Liver (tissue), 9 donors: ENCODE results near the gene SH3GL3. TPM values are rescaled to one million over a fixed set of nuclear protein-coding genes. Genes with fewer than 3 reads are reported as not detected.

Experiments used
- DNase-seq: peaks from one replicate; pipeline ENCODE4 v3.0.0-alpha.2; 2017; ENCODE audit warnings: low spot score
- H3K27ac ChIP-seq, 2 donors: one replicate each; pipeline ENCODE4 v1.7.0; 2013; ENCODE audit warnings: inconsistent platforms in 2 of 2, low read length in 2 of 2, control low read depth in 1 of 2, low read depth in 1 of 2, mild to moderate bottlenecking in 1 of 2
- H3K27me3 ChIP-seq, 4 donors: one replicate each; pipeline versions ENCODE4 v1.6.1 to v1.7.0; 2013; ENCODE audit warnings: low read length in 3 of 4, inconsistent platforms in 1 of 4, mild to moderate bottlenecking in 1 of 4, moderate library complexity in 1 of 4; ENCODE audit not compliant: control insufficient read depth in 4 of 4, insufficient read depth in 4 of 4
- H3K36me3 ChIP-seq, 4 donors: one replicate each; pipeline versions ENCODE4 v1.6.1 to v1.7.0; 2013; ENCODE audit warnings: low read length in 3 of 4, mild to moderate bottlenecking in 3 of 4, low read depth in 1 of 4, moderate library complexity in 1 of 4; ENCODE audit not compliant: control insufficient read depth in 4 of 4, insufficient read depth in 3 of 4
- H3K4me1 ChIP-seq, 4 donors: one replicate each; pipeline versions ENCODE4 v1.6.1 to v1.7.0; 2013; ENCODE audit warnings: low read length in 3 of 4, mild to moderate bottlenecking in 3 of 4, moderate library complexity in 1 of 4; ENCODE audit not compliant: control insufficient read depth in 4 of 4, insufficient read depth in 4 of 4
- H3K4me3 ChIP-seq, 3 donors: one replicate each; pipeline versions ENCODE4 v1.6.1 to v1.7.0; 2013; ENCODE audit warnings: low read length in 3 of 3, control low read depth in 1 of 3, low read depth in 1 of 3, mild to moderate bottlenecking in 1 of 3
- H3K9ac ChIP-seq, 2 donors: one replicate each; pipeline ENCODE4 v1.7.0; 2013; ENCODE audit warnings: low read length in 2 of 2, mild to moderate bottlenecking in 2 of 2, moderate library complexity in 2 of 2, control low read depth in 1 of 2, low read depth in 1 of 2
- H3K9me3 ChIP-seq, 4 donors: one replicate each; pipeline versions ENCODE4 v1.6.1 to v1.7.0; 2013; ENCODE audit warnings: low read length in 3 of 4; ENCODE audit not compliant: control insufficient read depth in 4 of 4
- ATF3 ChIP-seq: IDR thresholded peaks from 2 replicates; pipeline ENCODE4 v1.6.1; 2016; ENCODE audit warnings: antibody characterized with exemption
- CTCF ChIP-seq: fragments of 150-350 bp; IDR thresholded peaks from 2 replicates; pipeline ENCODE4 v1.5.1; 2017; ENCODE audit warnings: improper control_type of control experiment, low read depth, low read length; ENCODE audit not compliant: missing input control
- EGR1 ChIP-seq, 2 donors: IDR thresholded peaks; 2 replicates each; pipeline ENCODE4 v1.6.1; 2016 to 2018; ENCODE audit warnings: antibody characterized with exemption in 2 of 2, low read depth in 2 of 2
- FOXA1 ChIP-seq: IDR thresholded peaks from 2 replicates; pipeline ENCODE4 v1.6.1; 2016; ENCODE audit warnings: antibody characterized with exemption
- FOXA2 ChIP-seq: IDR thresholded peaks from 2 replicates; pipeline ENCODE4 v1.6.1; 2016; ENCODE audit warnings: antibody characterized with exemption
- GABPA ChIP-seq, 2 donors: IDR thresholded peaks in 1 of 2; conservative IDR thresholded peaks in 1 of 2; 2 replicates each; pipeline ENCODE4 v1.6.1; 2016; ENCODE audit warnings: antibody characterized with exemption in 2 of 2, mild to moderate bottlenecking in 1 of 2, moderate library complexity in 1 of 2
- HNF4A ChIP-seq, 2 donors: conservative IDR thresholded peaks; 2 replicates each; pipeline ENCODE4 v1.6.1; 2016; ENCODE audit warnings: antibody characterized with exemption in 2 of 2, mild to moderate bottlenecking in 2 of 2
- HNF4G ChIP-seq: IDR thresholded peaks from 2 replicates; pipeline ENCODE4 v1.6.1; 2016; ENCODE audit warnings: antibody characterized with exemption
- JUND ChIP-seq, 2 donors: IDR thresholded peaks; 2 replicates each; pipeline ENCODE4 v1.6.1; 2016; ENCODE audit warnings: antibody characterized with exemption in 2 of 2
- NR2F2 ChIP-seq: IDR thresholded peaks from 2 replicates; pipeline ENCODE4 v1.6.1; 2016; ENCODE audit warnings: antibody characterized with exemption
- RAD21 ChIP-seq, 2 donors: IDR thresholded peaks; 2 replicates each; pipeline ENCODE4 v1.6.1; 2016; ENCODE audit warnings: antibody characterized with exemption in 2 of 2, mild to moderate bottlenecking in 2 of 2
- REST ChIP-seq: IDR thresholded peaks from 2 replicates; pipeline ENCODE4 v1.6.1; 2016; ENCODE audit warnings: antibody characterized with exemption, mild to moderate bottlenecking
- RXRA ChIP-seq, 2 donors: IDR thresholded peaks; 2 replicates each; pipeline ENCODE4 v1.6.1; 2017 to 2018; ENCODE audit warnings: antibody characterized with exemption in 2 of 2, mild to moderate bottlenecking in 1 of 2
- SP1 ChIP-seq: IDR thresholded peaks from 2 replicates; pipeline ENCODE4 v1.6.1; 2018; ENCODE audit warnings: antibody characterized with exemption, mild to moderate bottlenecking
- TAF1 ChIP-seq: conservative IDR thresholded peaks from 2 replicates; pipeline ENCODE4 v1.6.1; 2016; ENCODE audit warnings: antibody characterized with exemption, mild to moderate bottlenecking
- YY1 ChIP-seq: IDR thresholded peaks from 2 replicates; pipeline ENCODE4 v1.6.1; 2016; ENCODE audit warnings: antibody characterized with exemption, mild to moderate bottlenecking
- WGBS: extraction: QIAGEN DNeasy Blood & Tissue Kit; methylation state at CpG from one replicate; pipeline ENCODE4 v1.1.7; 2013; 5-methylcytosine and 5-hydroxymethylcytosine counted together
- polyA plus RNA-seq, 2 donors: library from polyadenylated mRNA; stranded (reverse) in 1 of 2; unstranded in 1 of 2; fragments of 200-250 nt in 1 of 2; fragments of >200 nt in 1 of 2; fragmentation: Nextera tagmentation in 1 of 2; extraction: Ambion mirVana in 1 of 2; gene quantifications; one replicate each; pipeline versions ENCODE4 v1.2.1 to v1.2.3, GENCODE V29; 2013 to 2015
- total RNA-seq, 2 donors: library from RNA; depleted of rRNA; stranded (reverse); fragments of >200 nt; gene quantifications; one replicate each; pipeline ENCODE4 v1.2.3, GENCODE V29; 2014
- TF ChIP-seq, protein P1 (sequence below): IDR thresholded peaks from 2 replicates; pipeline ENCODE4 v1.6.1; 2016; ENCODE audit warnings: antibody characterized with exemption
- TF ChIP-seq, protein P2 (sequence below): IDR thresholded peaks from 2 replicates; pipeline ENCODE4 v1.6.1; 2016; ENCODE audit warnings: antibody characterized with exemption
- donor health status: healthy.
- donor health status: healthy.
- donor health status: healthy.
- donor health status: healthy.
- donor health status: healthy.

The SH3GL3 gene
- total and polyA plus RNA-seq, 4 donors = 0.23 TPM; not detected in 3

DNA sequence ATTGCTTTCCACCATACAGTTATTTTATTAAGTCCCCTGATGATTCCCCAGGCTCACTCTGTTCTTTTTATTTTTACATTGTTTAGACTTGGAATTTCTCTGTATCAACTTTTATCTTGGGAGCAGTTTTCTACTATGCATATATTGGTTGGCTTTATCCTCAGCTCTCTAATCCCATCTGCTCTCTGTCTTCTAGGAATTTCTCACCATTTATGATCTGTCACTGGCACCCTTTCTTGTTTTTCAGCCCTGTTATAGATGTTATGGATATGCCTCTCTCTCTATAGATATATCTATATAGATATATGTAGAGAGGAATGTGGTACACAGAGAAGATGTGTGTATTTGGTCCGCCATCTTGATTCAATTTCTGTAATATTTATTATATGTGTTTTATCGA is 90.5 kb downstream of the SH3GL3 start:
- H3K36me3 ChIP-seq = no peaks in the 10 kb centered on the region
- H3K4me3 ChIP-seq = no peak overlapping the region
- no peak for DNase-seq
- no peaks in the 10 kb centered on the region for H3K9me3 ChIP-seq
- 91% methylated on average over 2 of the region's 2 CpGs for WGBS
- TF ChIP-seq RXRA (IDR thresholded peaks at IDR 0.05) = no peak
- no peak overlapping the region for H3K9ac ChIP-seq
- H3K27ac ChIP-seq = no peak overlapping the region
- peaks cover 0 to 3% (median under 1%) of the 10 kb centered on the region in 4 donors for H3K27me3 ChIP-seq
- no peaks in the 10 kb centered on the region for H3K4me1 ChIP-seq

- no peak overlapping the region for H3K4me3 ChIP-seq
- no peak overlapping the region for H3K9ac ChIP-seq
- no peak for DNase-seq
- TF ChIP-seq REST (no peak), JUND (IDR thresholded peaks at IDR 0.05) (no peak), HNF4A (conservative IDR thresholded peaks at IDR 0.05) (no peak), HNF4G (no peak), RAD21 (IDR thresholded peaks at IDR 0.05) (no peak), TAF1 (no peak), ATF3 (no peak), NR2F2 (no peak), RXRA (IDR thresholded peaks at IDR 0.05) (no peak), FOXA2 (no peak), CTCF (no peak), SP1 (no peak), YY1 (no peak), EGR1 (IDR thresholded peaks at IDR 0.05; ENCODE audit: low read depth in 2 of 2) (no peak), FOXA1 (no peak), GABPA (IDR thresholded peaks at IDR 0.05 in 1 of 2, conservative IDR thresholded peaks at IDR 0.05 in 1 of 2) (no peak)
- TF ChIP-seq, protein P1, sequence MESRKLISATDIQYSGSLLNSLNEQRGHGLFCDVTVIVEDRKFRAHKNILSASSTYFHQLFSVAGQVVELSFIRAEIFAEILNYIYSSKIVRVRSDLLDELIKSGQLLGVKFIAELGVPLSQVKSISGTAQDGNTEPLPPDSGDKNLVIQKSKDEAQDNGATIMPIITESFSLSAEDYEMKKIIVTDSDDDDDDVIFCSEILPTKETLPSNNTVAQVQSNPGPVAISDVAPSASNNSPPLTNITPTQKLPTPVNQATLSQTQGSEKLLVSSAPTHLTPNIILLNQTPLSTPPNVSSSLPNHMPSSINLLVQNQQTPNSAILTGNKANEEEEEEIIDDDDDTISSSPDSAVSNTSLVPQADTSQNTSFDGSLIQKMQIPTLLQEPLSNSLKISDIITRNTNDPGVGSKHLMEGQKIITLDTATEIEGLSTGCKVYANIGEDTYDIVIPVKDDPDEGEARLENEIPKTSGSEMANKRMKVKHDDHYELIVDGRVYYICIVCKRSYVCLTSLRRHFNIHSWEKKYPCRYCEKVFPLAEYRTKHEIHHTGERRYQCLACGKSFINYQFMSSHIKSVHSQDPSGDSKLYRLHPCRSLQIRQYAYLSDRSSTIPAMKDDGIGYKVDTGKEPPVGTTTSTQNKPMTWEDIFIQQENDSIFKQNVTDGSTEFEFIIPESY = no peak
- TF ChIP-seq, protein P2, sequence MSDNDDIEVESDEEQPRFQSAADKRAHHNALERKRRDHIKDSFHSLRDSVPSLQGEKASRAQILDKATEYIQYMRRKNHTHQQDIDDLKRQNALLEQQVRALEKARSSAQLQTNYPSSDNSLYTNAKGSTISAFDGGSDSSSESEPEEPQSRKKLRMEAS = no peak
- no peaks in the 10 kb centered on the region for H3K9me3 ChIP-seq
- H3K4me1 ChIP-seq = no peaks in the 10 kb centered on the region
- peaks cover 0 to 3% (median 0%) of the 10 kb centered on the region in 4 donors for H3K27me3 ChIP-seq
- H3K27ac ChIP-seq = no peak overlapping the region
- H3K36me3 ChIP-seq = no peaks in the 10 kb centered on the region
These were observed 91.5 kb downstream of the SH3GL3 start for GRCh38 chr15:83538682-83539081.
